ENCODE data around the gene TMEM30B.

Gene TMEM30B

GRCh38 chr14:61229981-61230380 is 51.2 kb downstream of the TMEM30B start:
- Histone ChIP-seq H3K27me3 (ENCODE audit: insufficient read depth, low read length) (no peaks in the 10 kb centered on the region), H3K4me3 (ENCODE audit: low read length) (no peak overlapping the region), H3K9ac (ENCODE audit: low read depth, low read length) (peak overlapping the region; percentile 5; the same call in 1 of the 2 replicates), H3K4me1 (ENCODE audit: insufficient read depth, low read length) (no peaks in the 10 kb centered on the region; the same call in 1 of the 2 replicates), H3K36me3 (ENCODE audit: insufficient read depth, low read depth, low read length) (no peaks in the 10 kb centered on the region), H3K9me3 (ENCODE audit: insufficient read depth, low read depth, low read length) (no peaks in the 10 kb centered on the region), H3K27ac (ENCODE audit: low read length) (no peak overlapping the region)

- Histone ChIP-seq H3K4me3 (ENCODE audit: low read length) (no peak overlapping the region), H3K27ac (ENCODE audit: low read length) (no peak overlapping the region), H3K36me3 (ENCODE audit: insufficient read depth, low read depth, low read length) (no peaks in the 10 kb centered on the region), H3K4me1 (ENCODE audit: insufficient read depth, low read length) (no peaks in the 10 kb centered on the region; the same call in 1 of the 2 replicates), H3K27me3 (ENCODE audit: insufficient read depth, low read length) (no peaks in the 10 kb centered on the region), H3K9ac (ENCODE audit: low read depth, low read length) (0 out of 2 replicates have a peak overlapping the region, but pooled peaks have one; percentile 5), H3K9me3 (ENCODE audit: insufficient read depth, low read depth, low read length) (no peaks in the 10 kb centered on the region)
Observed at GRCh38 chr14:61229475-61229888, 51.7 kb downstream of the TMEM30B start.

GRCh38 chr14:61227884-61228591 is 53.1 kb downstream of the TMEM30B start:
- H3K27ac ChIP-seq (ENCODE audit: low read length), result no peak overlapping the region
- H3K9ac ChIP-seq (ENCODE audit: low read depth, low read length), result no peak overlapping the region
- H3K4me1 ChIP-seq (ENCODE audit: insufficient read depth, low read length), result no peaks in the 10 kb centered on the region; the same call in 1 of the 2 replicates
- H3K4me3 ChIP-seq (ENCODE audit: low read length), result no peak overlapping the region
- H3K36me3 ChIP-seq (ENCODE audit: insufficient read depth, low read depth, low read length), result no peaks in the 10 kb centered on the region
- H3K27me3 ChIP-seq (ENCODE audit: insufficient read depth, low read length), result no peaks in the 10 kb centered on the region
- no peaks in the 10 kb centered on the region for H3K9me3 ChIP-seq (ENCODE audit: insufficient read depth, low read depth, low read length)
